Putamen (tissue), 1 donor: ENCODE measurements around the gene TBX21.

Experiments
- DNase-seq: peaks from one replicate; pipeline ENCODE4 v3.0.0-alpha.2; 2016; ENCODE audit warnings: low spot score

Gene TBX21, protein sequence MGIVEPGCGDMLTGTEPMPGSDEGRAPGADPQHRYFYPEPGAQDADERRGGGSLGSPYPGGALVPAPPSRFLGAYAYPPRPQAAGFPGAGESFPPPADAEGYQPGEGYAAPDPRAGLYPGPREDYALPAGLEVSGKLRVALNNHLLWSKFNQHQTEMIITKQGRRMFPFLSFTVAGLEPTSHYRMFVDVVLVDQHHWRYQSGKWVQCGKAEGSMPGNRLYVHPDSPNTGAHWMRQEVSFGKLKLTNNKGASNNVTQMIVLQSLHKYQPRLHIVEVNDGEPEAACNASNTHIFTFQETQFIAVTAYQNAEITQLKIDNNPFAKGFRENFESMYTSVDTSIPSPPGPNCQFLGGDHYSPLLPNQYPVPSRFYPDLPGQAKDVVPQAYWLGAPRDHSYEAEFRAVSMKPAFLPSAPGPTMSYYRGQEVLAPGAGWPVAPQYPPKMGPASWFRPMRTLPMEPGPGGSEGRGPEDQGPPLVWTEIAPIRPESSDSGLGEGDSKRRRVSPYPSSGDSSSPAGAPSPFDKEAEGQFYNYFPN

DNA sequence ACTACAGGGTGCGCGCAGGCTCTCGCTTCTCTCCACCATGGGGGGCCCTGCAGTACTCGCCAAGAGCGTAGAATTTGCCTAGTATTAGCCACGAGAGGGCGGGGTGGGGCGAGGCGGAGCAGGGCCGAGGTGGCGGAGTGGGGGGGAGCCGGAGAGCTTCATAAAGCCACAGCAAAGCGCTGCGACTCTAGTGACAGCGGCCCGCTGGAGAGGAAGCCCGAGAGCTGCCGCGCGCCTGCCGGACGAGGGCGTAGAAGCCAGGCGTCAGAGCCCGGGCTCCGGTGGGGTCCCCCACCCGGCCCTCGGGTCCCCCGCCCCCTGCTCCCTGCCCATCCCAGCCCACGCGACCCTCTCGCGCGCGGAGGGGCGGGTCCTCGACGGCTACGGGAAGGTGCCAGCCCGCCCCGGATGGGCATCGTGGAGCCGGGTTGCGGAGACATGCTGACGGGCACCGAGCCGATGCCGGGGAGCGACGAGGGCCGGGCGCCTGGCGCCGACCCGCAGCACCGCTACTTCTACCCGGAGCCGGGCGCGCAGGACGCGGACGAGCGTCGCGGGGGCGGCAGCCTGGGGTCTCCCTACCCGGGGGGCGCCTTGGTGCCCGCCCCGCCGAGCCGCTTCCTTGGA lies at the start of gene TBX21:
Gene TBX21, plus strand, starts transcription at position 190 of the 627 bp plus-strand sequence. Its CDS starts 219 bp downstream, at position 409.
- DNase-seq = no peak

DNA sequence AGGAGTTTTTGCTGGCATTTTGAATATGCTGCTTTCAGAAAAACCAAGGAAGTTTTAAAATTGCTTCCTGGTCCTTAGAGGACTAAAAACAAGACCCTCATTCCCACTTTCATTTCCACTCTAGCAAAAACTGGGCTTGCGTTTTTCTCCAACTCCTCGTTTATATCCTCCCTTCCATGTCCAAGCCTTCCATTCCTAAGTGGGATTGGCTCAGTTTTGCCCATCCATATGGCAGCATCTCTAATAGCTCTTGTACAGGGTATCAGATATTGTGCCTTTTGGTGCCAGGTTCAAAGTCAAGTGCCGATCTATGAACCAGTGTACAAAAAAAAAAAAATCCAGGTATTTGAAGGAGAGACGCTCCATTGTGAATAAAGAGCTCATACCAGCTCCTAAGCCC lies 49.0 kb upstream of the TBX21 start:
- DNase-seq = no peak

DNA sequence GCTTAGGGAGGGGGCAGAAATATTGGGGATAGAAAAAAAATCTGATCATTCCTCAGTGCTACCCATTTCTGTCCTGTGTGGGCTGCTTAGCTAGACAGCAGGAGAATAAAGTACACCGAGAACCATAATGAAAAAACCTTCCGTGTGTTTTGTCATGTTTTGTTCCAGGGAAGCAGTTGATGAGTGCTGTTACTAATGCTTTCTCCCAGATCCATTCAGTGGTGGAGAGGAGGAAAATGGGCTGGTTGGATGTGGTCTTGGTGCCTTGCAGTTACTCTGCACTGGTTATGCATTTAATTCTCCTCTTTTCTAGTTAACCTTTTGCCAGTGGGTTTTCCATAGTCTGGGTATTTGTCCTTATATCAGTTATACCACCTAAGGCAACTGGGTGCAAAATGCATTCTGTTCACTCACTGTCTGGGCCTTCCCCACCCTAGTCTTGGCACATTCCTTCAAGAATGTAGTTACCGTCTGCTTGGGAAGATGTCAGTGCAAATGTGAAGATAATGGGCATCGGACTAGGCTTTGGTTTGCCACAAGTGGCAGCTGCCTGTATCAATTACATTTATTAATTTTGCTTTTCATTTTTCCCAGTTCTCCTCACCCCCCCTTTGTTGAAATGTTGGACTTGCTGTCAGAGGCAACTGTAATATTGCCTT lies 48.4 kb upstream of the TBX21 start:
- DNase-seq = no peak

DNA sequence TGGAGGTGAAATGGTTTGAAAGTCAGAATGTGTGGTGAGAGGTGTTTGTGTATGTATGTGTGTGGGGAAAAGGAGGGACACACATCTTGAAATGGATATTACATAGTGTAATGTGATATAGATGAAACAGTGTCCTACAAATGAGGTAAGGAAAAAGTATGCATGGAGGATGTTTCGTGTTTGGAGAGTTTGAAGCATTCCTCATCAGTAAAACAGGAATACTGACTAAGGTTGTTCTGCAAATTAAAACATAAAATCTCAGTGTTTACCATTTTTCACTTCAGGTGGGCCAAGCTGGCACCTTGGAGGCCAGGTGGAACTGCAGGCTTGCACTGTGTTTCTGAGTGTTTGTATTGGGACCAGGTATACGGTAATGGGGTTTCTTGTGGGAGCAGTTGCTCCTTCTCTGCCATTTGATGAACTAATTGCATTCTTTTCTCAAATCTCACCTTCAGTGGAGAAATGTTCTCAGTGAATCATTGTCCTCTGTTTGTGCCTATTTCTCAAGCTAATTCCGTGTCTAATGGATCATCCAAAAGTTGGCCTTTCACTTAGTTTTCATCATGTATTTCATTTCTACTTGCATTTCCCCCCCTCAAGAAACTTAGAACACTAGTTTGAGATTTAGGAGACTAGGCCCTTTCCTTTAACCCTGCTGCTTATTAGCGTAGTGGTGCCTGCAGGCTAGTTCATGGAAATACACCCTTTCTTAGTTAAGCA lies 47.3 kb upstream of the TBX21 start:
- DNase-seq = no peak

DNA sequence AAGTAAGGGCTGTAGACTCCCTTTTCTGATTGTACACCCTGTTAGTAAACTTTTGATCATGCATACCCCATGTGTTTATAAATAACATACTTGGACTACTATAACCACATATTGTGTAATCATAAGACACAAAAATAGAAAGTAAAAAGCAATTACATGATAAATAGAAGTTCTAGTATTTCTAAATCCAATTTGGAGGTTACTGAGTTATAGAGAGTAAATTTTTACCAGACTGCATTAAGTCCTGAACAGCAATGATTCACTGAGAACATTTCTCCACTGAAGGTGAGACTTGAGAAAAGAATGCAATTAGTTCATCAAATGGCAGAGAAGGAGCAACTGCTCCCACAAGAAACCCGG lies 46.8 kb upstream of the TBX21 start:
- DNase-seq = no peak

DNA sequence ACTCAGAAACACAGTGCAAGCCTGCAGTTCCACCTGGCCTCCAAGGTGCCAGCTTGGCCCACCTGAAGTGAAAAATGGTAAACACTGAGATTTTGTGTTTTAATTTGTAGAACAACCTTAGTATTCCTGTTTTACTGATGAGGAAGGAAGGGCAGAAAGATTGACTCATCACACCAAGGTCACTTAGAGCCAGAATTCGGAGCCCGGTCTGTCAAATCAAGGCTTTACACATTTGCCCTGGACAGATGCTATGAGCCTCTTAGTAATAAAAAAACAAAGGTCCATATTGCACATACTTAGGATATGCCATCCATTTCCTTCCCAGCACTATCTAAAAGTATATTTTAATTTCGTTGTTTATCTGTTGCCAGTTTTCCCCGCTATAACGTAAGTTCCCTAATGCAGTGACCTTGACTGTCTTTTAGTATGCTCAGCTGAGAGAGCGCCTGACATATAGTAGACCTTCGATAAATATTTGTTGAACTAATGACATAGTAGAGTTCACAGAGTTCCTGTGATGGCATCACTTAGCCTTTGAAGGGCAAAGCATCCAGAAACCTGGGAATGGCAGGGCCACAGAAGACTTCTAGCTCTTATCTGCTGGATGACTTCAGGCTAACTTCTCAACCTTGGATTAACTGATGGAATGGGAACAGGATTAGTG lies 46.2 kb upstream of the TBX21 start:
- DNase-seq = no peak

DNA sequence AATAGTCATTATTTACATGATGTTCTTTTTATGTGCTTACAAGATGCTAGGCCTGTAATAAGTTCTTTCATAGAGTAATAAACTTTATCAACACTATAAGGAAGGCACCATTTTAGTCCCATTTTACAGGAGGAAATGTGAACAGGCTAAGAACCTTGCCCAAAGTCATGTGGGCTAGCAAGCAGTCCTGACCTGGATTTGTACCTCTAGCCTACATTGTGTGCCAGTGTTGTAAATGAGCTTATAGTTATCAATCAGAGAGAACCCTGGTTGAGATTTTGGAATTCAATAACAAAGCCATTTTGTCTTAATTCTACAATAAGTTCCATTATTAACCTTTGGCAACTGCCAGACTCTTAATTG lies 45.7 kb upstream of the TBX21 start:
- no peak for DNase-seq

DNA sequence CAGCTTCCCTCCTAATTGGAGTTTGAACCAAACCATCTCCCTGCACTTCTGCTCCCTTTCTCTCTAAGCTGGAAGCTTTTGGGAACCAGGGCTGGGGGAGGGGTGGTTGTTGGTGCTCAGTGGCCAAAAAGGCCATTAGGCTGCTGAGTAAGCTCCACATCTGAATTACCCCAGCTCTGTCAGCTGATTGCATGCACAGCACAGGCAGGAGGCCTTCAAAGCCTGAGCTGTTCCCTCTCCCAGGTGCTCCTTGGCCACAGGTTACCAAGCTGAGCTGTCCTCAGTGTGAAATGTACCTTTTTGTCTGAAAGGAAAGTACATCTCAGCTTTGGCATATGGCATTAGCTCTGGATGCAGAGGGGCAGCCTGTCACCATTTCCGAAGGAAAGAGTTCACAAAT lies 45.3 kb upstream of the TBX21 start:
- DNase-seq = no peak

DNA sequence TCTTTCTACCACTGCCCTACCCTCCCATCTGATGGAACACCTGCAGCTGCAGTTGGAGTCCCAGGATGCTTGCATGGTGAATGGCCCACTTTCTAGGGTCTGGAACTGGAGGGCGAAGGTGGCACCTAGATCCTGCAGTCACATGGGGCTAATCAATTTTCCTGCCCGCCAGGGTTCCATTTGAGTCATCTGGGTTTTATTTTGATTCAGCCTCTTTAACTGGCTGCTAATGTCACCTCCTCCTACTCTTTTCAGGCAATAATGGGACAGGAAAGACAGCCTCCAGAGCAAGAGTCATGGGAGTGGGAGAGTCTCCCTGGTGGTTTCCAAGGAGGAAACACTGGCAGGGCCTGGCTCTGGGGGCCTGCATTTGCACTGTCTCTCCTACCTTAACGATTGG lies 42.9 kb upstream of the TBX21 start:
- no peak for DNase-seq

DNA sequence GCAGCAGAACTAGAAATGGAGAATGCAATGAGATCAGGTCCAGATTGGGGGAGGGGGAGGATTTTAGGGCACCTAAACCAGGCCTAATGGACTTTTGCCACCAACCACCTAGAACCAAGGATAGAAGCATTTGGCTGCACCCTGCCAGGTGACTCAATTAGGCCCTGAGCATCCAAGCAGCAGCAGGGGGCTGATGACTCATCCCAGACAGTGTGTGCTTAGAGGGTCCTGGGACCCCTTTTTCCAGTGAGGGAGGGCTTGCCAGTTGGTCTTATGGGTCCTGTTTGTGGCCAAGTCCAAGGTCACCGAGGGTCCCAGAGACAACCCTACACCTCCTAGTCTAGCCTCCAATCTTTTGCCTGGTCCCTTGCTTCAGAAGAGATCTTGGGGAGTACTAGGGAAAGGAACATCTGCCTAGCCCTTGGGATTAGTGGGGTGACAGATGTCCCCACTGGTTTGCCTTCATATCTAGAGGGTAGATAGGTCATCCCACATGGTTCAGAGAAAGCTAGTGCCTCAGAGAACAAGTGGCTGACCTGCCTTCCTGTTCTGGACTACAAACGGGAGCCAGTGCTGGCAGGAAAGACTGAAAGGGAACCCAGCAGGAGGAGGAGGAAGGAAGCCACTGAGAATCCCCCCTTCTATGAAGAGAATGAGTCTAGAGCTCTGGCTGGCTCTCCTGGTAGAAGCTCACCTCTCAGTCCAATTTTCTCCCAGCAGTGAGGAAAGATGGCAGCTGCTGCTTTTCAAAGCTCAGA lies 40.7 kb upstream of the TBX21 start:
- no peak for DNase-seq

DNA sequence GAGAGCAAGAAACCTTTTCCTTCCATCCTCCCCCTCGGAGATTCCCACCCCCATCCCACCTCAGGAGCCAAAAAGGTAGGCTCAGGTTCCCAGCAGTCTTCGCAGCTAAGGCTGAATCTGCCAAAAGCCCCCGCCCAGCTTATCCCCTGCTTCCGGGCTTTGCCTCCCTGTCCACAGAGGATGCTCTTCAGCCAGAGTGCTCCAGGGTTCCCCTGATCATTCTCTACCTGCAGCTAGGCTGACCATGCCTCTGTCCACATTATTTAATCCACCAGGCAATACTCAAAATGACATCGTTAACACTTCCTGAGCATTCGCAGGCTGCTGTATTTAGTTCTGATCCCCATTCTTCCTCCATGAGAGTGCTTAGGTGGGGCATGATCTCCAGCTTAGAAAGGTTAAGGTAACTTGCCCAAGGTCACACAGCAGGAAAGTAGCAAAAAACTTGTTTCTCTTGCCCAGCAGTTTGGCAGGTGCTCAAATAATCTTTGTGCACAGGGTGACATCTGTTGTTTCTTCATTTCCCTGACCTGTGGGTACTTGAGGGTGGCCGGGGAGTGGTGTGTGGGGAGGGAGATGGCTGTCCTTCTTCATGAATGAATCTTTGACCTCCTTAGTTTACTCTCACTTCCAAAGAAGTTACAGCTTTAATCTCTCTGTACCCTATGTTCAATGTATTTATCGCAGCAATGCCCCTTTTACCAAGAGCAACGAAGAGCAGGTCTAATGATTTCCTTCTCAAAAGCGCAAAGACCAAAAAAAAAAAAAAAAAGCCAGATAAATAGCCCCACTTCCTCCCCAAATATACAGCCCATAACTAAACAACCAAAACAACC lies 39.9 kb upstream of the TBX21 start:
- DNase-seq = no peak

DNA sequence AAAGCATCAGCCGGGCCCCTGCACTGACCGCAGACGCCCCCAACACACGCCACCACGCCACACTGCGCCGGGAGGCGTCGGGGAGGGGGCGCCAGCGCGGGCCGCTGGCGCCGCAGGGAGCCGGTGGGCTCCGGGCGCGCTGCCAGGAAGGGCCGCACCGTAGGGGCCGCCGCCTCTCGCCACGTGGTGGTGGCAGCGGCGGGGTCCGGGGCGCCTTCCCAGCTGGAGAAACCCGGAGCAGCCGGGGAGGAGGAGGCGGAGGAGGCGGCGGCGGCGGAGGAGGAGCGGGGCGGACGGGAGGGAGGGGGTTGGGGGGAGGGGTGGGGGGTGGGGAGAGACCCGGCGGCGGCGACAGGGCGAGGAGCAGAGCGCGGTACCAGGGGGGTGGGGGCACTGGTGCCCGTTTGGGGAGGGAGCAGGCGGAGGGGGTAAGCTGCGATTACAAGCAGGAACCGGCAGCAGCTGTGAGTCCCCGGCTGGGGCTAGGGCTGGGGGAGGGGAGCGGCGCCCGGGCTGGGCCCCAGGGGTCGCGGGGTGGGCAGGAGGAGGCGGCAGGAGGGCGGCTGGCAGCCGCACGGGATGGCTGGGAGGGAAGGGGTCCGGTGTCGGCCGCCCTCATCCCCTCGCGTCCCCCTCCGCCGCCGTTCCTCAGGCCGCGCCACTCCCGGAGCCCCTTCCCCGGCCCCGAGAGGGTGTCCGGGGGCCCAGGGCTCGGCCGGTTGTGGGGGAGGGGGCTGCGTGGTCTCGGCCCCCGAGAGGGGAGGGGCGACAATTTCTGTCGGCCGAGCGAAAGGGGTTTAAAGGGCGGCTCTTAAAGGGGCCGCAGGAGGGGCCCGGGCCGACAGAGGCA lies 39.1 kb upstream of the TBX21 start, which contains the start of gene TBKBP1:
Gene TBKBP1, plus strand, starts transcription at position 431 of the 850 bp plus-strand sequence. CDS start 1,952 bp downstream, outside the sequence.
- DNase-seq = no peak

DNA sequence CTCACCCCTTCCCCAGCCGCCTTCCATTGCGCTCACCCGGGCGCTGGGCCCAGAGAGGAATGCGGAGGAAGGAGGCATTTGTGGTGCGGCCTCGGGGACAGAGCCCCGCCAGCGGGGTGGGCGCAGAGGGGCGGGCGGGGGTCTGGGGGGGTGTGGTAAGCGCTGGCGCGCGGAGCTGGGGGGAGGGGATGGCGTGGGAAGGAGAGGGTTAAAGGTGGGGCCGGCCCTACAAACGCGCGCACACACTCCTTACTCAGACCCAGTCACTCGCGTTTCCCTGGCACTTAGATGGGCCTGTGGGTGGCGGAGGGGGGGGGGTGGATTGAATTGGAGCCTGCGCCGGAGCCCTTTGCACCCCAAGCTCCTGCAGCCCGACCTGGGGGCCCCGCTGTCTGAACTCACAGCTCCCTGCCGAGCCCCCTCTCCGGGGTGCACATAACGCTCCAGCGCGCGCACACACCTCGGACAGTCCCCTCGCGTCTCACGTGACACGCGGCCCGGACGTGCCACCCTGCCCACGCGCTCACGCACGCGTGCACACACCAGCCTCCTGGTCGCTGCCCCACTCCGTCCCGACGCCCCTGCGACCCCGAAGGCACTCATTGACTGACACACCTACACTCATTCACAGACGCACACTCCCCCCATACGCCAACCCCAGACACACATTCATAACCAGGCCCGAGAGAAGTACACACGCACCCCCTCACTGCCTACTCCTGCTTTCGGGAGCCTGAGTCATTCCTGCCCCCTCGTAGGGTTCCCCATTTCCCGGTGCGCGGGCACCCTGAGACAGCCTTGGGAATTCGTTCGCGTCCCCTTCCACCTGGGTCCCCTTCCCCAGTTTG lies 38.2 kb upstream of the TBX21 start:
- peak; percentile 63 for DNase-seq

DNA sequence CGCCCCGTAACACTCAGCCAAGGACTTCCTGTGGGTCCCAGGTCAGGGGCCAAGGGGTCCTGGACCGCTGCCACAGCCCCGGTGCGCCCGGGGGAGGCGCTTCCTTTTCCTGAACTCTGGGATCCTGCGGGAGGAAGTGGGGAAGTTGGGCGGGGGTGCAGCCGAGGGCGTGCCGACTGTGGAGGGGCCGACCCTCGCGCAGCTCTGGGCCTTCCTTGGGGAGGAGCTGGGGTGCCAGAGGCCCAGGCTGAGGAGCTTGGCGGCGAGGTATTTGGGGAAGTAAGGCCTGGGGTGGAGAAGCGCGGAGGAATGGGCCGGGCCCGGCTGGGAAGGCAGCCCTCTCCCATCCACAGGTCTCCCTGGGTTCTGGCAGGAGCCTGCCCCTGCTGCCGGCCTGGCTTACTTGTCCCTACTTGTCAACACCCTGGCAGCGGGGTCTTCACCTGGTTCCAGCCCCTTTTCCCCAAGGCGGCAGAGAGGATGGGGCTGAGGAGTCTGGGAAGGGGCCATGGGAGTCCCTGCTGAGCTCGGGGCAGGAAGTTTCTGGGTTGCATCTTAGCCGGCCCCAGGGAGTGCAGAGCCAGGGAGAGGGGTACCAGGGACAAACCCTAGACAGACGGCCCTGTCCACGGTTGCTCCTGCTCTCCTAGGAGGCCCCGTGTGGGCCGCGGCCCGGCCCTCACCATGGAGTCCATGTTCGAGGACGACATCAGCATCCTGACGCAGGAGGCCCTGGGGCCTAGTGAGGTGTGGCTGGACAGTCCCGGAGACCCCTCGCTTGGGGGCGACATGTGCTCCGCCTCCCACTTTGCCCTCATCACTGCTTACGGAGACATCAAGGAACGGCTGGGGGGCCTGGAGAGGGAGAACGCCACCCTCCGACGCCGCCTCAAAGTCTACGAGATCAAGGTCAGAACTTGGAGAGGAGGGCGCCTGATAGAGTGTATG lies 37.3 kb upstream of the TBX21 start:
- no peak for DNase-seq

DNA sequence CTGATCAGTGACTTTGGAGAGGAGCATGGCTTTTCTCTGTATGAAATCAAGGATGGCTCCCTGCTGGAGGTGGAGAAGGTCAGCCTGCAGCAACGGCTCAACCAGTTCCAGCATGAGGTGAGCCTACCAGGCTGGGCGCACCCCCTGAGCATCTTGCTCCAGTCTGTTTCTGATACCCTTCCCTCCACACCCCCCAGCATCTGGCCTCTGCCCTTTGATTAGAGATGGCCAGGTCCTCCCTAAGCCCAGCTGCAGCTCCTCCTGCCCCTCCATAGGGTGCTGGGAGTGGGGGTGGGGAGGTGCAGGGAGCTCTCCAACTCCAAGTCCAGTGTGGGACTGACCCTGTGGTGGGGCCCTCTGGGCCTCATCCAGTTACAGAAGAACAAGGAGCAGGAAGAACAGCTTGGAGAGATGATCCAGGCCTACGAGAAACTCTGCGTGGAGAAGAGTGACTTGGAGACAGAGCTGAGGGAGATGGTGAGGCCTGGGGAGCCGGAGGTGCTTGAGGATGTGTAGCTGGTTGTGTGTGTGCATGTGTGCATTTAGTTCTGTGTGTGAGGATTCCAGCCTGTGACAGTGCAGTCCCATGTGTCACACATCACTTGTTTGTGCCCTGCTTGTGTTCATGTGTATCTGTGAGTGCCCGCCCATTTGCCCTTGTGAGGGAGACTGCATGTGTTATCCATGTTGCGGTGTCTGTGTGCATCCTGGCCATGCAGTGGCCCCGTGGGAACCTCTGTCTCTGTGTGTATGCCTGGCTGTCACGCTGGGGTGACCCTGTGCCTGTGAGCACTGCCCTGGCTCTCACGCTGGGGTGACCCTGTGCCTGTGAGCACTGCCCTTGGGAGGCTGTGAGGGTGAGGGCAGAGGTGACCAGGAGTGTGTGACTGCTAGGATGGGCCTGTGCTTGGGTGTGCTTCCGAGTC lies 36.1 kb upstream of the TBX21 start:
- DNase-seq = no peak
